Measurements from ENCODE around the gene RPL28. TPM values are rescaled to one million over a fixed set of nuclear protein-coding genes. Genes with fewer than 3 reads are reported as not detected.
"Not testable (repeated sequence)": the region's sequence is repeated elsewhere in the genome, so short reads cannot be mapped to it uniquely, and the experiment has no call there.

Gene RPL28
- total RNA-seq, 3 donors from 2014 or later = 3,242 to 3,402 (median 3,363) TPM

- ATAC-seq (no peak), DNase-seq (no peak)
- Mint-ChIP-seq H3K4me1 (ENCODE audit: low read depth) (peaks cover 42% of the 10 kb centered on the region), H3K9me3 (no peaks in the 10 kb centered on the region), H3K36me3 (ENCODE audit: insufficient read depth) (peaks cover 32% of the 10 kb centered on the region), H3K27me3 (ENCODE audit: low read depth) (no peaks in the 10 kb centered on the region), H3K4me3 (no peak overlapping the region)
Observed at GRCh38 chr19:55390461-55390880, 4.7 kb downstream of the RPL28 start.

- Mint-ChIP-seq H3K4me3 (no peak overlapping the region), H3K9me3 (no peaks in the 10 kb centered on the region), H3K27me3 (ENCODE audit: low read depth) (no peaks in the 10 kb centered on the region), H3K4me1 (ENCODE audit: low read depth) (peaks cover 40% of the 10 kb centered on the region), H3K36me3 (ENCODE audit: insufficient read depth) (peaks cover 25% of the 10 kb centered on the region)
- ATAC-seq = peak; percentile 12 to 15
- DNase-seq = no peak
Observed at GRCh38 chr19:55391191-55391670, 5.5 kb downstream of the RPL28 start.

- H3K4me3 Mint-ChIP-seq = no peak overlapping the region
- H3K4me1 Mint-ChIP-seq (ENCODE audit: low read depth) = peaks cover 37% of the 10 kb centered on the region
- H3K9me3 Mint-ChIP-seq = no peaks in the 10 kb centered on the region
- H3K27me3 Mint-ChIP-seq (ENCODE audit: low read depth) = no peaks in the 10 kb centered on the region
- H3K36me3 Mint-ChIP-seq (ENCODE audit: insufficient read depth) = peaks cover 18% of the 10 kb centered on the region
- no peak for DNase-seq
- no peak for ATAC-seq
Observed at GRCh38 chr19:55391702-55392615, 6.2 kb downstream of the RPL28 start.

GRCh38 chr19:55392820-55393761 lies 7.4 kb downstream of the RPL28 start:
- Mint-ChIP-seq H3K9me3 (no peaks in the 10 kb centered on the region), H3K4me1 (ENCODE audit: low read depth) (peaks cover 29% of the 10 kb centered on the region), H3K4me3 (no peak overlapping the region), H3K27me3 (ENCODE audit: low read depth) (no peaks in the 10 kb centered on the region), H3K36me3 (ENCODE audit: insufficient read depth) (peaks cover 12% of the 10 kb centered on the region)
- ATAC-seq (no peak), DNase-seq (no peak)

- no peaks in the 10 kb centered on the region for H3K9me3 Mint-ChIP-seq
- peaks cover 10% of the 10 kb centered on the region for H3K4me1 Mint-ChIP-seq (ENCODE audit: low read depth)
- ATAC-seq (peak; percentile 56 to 63), DNase-seq (no peak)
- H3K27me3 Mint-ChIP-seq (ENCODE audit: low read depth) = no peaks in the 10 kb centered on the region
- H3K4me3 Mint-ChIP-seq = peak overlapping the region; percentile 25
- H3K36me3 Mint-ChIP-seq (ENCODE audit: insufficient read depth) = peaks cover 21% of the 10 kb centered on the region
Observed at GRCh38 chr19:55398200-55398925, 12.6 kb downstream of the RPL28 start.

GRCh38 chr19:55400281-55401087 lies 14.8 kb downstream of the RPL28 start:
- Mint-ChIP-seq H3K36me3 (ENCODE audit: insufficient read depth) (peaks cover 26% of the 10 kb centered on the region), H3K4me3 (no peak overlapping the region), H3K27me3 (ENCODE audit: low read depth) (no peaks in the 10 kb centered on the region), H3K4me1 (ENCODE audit: low read depth) (peaks cover 11% of the 10 kb centered on the region), H3K9me3 (no peaks in the 10 kb centered on the region)
- ATAC-seq (no peak), DNase-seq (no peak)

GRCh38 chr19:55401390-55401789 lies 15.7 kb downstream of the RPL28 start:
- H3K4me3 Mint-ChIP-seq; DNase-seq; H3K9me3 Mint-ChIP-seq; H3K27me3 Mint-ChIP-seq (ENCODE audit: low read depth); ATAC-seq: not testable (repeated sequence)
- Mint-ChIP-seq H3K36me3 (ENCODE audit: insufficient read depth) (peaks cover 35% of the 10 kb centered on the region), H3K4me1 (ENCODE audit: low read depth) (peaks cover 20% of the 10 kb centered on the region)

GRCh38 chr19:55402509-55402908 lies 16.8 kb downstream of the RPL28 start:
- no peak for ATAC-seq
- peaks cover 25% of the 10 kb centered on the region for H3K4me1 Mint-ChIP-seq (ENCODE audit: low read depth)

GRCh38 chr19:55405638-55406037 lies 19.9 kb downstream of the RPL28 start:
- Mint-ChIP-seq H3K36me3 (ENCODE audit: insufficient read depth) (peaks cover 36% of the 10 kb centered on the region), H3K27me3 (ENCODE audit: low read depth) (no peaks in the 10 kb centered on the region), H3K4me3 (peak overlapping the region; percentile 92), H3K4me1 (ENCODE audit: low read depth) (peaks cover 18% of the 10 kb centered on the region), H3K9me3 (no peaks in the 10 kb centered on the region)
- no peak for DNase-seq
- no peak for ATAC-seq

More at GRCh38 chr19:55402509-55402908, 16.8 kb downstream of the RPL28 start:
- DNase-seq = no peak
- H3K4me3 Mint-ChIP-seq = no peak overlapping the region
- H3K27me3 Mint-ChIP-seq (ENCODE audit: low read depth) = no peaks in the 10 kb centered on the region
- H3K9me3 Mint-ChIP-seq = no peaks in the 10 kb centered on the region
- H3K36me3 Mint-ChIP-seq (ENCODE audit: insufficient read depth) = peaks cover 39% of the 10 kb centered on the region

GRCh38 chr19:55406091-55406825 lies 20.5 kb downstream of the RPL28 start:
- Mint-ChIP-seq H3K36me3 (ENCODE audit: insufficient read depth) (peaks cover 31% of the 10 kb centered on the region), H3K9me3 (no peaks in the 10 kb centered on the region), H3K4me1 (ENCODE audit: low read depth) (peaks cover 18% of the 10 kb centered on the region), H3K4me3 (peak overlapping the region; percentile 92), H3K27me3 (ENCODE audit: low read depth) (no peaks in the 10 kb centered on the region)
- no peak for ATAC-seq
- DNase-seq = no peak

GRCh38 chr19:55406826-55407549 lies 21.3 kb downstream of the RPL28 start:
- Mint-ChIP-seq H3K4me1 (ENCODE audit: low read depth) (peaks cover 18% of the 10 kb centered on the region), H3K4me3 (peak overlapping the region; percentile 92), H3K27me3 (ENCODE audit: low read depth) (no peaks in the 10 kb centered on the region), H3K9me3 (no peaks in the 10 kb centered on the region), H3K36me3 (ENCODE audit: insufficient read depth) (peaks cover 28% of the 10 kb centered on the region)
- DNase-seq (no peak), ATAC-seq (peak; percentile 8 to 9)

- not testable (repeated sequence) for H3K9me3 Mint-ChIP-seq; ATAC-seq; DNase-seq; H3K27me3 Mint-ChIP-seq (ENCODE audit: low read depth)
- Mint-ChIP-seq H3K36me3 (ENCODE audit: insufficient read depth) (peaks cover 25% of the 10 kb centered on the region), H3K4me1 (ENCODE audit: low read depth) (peaks cover 18% of the 10 kb centered on the region), H3K4me3 (peak within 1 kb of the TSS; percentile 92)
Observed at GRCh38 chr19:55407550-55407799, 21.7 kb downstream of the RPL28 start, which contains the start of gene UBE2S. UBE2S (minus strand) TSS chr19:55407788; CDS start chr19:55407589, 199 bp downstream.
